NCI-H187 (cell line): Measurements from ENCODE around the gene IPO8.
"Not testable (repeated sequence)": the region's sequence is repeated elsewhere in the genome, so short reads cannot be mapped to it uniquely, and the experiment has no call there.

Experiments used
- DNase-seq, 2 experiments: peaks; one replicate each; lab custom pipeline; 2025; lab: John Stamatoyannopoulos, UW

The IPO8 gene

DNA sequence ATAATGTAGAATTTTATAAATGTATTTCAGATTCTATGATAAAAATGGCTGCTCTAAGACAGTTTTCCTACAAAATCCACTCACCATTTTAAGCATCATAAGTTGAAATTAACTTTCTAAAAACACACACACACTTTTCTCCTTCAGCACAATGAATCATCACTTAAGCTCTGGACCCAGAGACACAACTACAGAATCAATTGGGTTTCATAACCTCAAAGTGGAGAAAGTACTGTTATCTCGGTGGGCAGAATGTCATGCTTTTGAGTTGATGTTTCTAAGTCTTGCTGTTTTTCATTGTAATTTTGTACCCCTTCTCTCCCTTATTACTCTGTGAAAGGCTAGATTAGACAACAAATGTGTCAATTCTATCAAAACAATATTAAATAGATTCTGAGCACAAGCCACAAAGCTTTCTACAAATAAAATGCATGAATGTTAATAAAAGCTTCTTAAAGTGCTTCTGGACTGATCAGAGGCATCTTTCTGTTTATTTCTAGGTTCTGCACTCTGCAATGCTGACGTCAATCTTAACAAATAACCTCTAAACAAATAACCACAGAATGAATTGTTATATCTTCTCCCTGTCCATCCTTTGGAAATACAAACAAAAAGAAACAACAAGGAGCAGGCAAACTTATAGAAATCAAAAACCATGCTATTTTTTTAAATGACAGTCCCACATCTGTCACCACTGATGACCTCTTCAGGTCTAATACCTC, 8.2 kb downstream of the IPO8 start:
- DNase-seq, result no peak

DNA sequence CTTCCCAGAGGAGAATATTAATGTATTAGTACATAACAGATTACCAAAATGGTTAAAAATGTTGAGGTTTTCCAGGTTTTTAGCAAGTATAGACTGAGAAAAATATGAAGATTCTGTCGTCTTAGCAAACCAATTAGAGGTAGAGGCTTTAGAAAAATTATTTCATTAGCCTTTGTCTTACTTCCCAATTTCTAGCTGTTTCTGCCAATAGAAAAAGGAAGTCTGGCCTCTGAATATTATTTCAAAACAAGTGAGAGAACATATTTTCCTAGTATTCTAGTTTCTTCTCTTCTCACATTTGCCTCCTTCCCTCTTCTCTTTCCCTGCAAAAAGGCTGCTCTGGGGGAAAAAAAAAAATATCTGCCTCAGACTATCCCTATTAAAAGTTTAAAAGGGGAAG, 16.4 kb downstream of the IPO8 start:
- no peak for DNase-seq

DNA sequence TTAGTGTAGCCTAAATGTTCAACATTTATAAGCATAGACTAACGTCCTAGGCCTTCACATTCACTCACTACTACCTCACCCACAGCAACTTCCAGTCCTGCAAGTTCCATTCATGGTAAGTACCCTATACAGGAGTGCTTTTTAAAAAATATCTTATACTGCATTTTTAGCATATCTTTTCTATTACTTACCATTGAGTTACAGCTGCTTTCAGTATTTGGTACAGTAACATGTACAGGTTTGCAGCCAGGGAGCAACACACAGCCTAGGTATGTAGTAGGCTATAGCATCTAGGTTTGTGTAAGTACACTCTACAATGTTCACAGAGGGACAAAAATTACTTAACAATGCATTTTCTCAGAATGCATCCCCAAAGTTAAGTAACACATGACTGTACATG, 17.4 kb downstream of the IPO8 start:
- no peak for DNase-seq

DNA sequence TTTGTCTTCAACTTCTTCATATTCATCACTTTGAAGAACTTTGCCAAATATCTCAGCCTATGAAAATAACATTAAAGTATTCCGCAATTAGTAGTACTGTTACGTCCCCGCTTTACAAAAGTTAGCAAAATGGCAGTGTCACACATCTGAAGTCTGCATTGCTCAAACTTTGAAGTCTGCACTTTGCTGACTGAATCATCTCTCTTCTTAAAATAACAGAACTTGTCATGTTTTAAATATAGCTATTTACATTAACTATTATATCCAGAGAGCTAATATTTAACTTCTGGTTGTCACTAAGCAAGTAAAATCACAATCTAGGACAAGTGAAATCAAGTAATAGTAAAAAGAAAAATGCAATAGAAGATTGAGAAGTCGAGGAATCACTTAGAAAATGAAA, 34.5 kb downstream of the IPO8 start:
- no peak for DNase-seq

DNA sequence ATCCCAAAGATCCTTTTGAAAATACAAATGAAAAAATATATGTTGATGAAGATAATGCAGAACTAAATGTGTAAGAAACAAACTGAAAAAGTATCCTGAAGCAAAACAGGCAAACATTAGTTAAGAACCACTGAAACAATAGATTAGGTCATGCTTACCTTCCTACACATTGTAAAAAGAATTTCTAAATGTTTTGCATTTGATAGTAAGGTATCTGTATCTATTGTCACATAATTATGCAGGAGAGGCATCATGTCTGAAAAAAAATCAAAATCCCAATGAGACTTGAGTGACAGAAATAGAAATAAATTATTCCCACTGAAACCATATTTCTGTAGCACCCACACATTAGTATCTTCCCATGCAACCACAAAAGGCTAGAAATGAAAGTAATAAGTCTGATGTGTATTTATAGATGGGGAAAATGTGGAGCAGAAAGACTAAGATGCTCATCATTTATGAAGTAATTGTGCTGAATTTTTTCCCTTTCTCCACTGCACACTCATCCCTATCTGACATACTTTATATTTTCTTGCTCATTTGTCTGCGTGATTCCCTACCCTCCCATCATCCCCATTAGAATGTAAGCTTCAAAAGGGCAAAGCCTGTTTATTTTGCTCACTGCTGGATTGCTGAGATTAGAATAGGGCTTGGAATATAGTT, 43.5 kb downstream of the IPO8 start:
- no peak for DNase-seq

DNA sequence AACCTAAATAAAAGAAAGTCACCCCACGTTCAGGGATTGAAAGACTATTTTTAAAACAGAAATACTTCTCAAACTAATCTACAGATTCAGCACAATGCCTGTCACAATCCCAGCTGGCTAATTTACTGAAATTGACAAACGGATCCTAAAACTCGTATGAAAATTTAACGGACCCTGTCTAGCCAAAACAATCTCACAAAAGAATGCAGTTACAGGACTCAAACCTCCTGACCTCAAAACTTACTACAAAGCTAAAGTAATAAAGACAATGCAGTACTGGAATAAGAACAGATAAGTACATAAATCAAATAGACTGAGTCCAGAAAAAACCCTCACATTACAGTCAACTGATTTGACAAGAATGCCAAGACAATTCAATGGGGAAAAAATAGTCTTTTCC, 48.8 kb downstream of the IPO8 start:
- DNase-seq, result no peak

DNA sequence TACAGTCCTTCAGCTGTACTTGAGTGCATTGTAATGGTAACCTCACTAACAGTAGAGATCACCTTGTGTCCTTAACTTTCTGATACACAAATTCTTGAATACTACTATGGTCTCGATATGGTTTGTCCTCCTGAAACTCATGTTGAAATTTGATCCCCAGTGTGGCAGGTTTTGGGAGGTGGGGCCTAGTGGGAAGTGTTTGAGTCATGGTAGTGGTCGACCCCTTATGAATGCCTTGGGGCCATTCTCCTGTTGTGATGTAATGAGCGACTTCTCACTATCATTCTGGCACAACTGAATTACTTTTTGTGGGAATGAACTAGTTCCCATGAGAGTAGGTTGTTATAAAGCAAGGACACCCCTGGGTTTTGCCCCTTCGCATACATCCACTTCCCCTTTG, 52.3 kb downstream of the IPO8 start:
- DNase-seq, result no peak

DNA sequence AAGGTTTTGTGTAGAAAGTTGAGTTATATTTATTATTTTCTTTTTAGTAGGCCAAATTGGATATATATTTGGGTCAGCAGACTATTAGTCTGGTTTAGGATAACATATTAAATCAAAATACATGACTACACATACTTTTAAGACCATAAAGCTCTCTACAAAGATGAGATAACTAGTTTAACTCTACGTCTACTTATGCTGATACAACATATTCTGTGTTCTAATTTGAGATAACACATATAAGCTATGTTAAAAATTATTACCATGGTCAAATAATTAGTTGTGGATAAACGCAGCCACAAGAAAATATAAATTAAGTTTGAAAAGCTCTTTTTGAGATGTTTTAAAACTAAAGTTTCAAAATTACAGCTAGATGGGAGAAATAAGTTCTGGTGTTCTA, 55.3 kb downstream of the IPO8 start:
- DNase-seq, result no peak

DNA sequence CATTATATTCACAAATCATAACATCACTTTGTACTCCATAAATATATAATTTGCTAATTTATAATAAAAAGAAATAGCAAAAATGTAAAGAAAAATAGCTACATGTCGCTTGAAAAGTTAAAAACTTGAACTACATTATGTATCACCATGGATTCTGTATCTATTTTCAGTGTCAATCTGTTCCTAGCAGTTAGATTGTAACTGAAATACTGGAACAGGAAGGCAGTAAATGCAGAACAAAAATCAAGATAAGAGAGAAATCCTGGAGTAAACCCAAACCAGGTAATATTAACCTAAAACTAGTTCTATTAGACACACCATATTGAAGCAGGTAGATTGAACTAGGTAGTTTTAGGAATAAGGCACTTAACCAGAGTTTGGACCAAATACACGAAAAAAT, 60.3 kb downstream of the IPO8 start:
- DNase-seq, result no peak

DNA sequence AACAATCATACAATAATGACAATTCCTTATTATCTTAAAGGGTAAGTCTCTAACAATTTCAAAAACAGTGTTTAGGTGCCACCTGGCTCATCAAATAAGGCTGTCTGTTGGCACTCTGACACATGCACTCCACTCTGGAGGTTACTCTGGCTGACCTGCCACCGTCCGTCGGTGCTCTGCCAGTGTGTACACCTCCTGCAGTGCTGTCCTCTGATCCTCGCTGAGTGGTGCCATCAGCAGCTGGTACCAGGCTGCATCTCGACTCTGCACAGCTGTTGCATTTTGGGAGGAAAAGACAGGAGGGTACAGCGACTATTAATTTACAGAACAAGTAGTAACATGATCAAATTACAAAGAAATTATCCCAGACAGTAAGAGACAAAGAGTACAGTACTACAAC, 63.9 kb downstream of the IPO8 start:
- DNase-seq, result no peak

DNA sequence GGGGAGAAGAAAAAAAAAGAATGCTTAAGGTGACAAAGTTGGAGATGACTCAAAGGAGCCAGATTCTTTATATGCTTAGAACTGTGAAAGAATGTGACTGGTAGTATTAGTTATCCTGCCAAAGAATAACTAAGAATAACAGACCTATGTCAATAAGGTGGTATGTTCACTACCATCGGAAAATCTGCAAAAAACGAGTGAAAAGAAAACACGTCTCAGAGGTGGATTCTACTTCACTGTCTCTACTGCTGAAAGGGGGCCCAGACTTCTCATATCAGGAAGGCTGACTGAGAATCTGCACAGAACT, 64.7 kb downstream of the IPO8 start:
- no peak for DNase-seq

DNA sequence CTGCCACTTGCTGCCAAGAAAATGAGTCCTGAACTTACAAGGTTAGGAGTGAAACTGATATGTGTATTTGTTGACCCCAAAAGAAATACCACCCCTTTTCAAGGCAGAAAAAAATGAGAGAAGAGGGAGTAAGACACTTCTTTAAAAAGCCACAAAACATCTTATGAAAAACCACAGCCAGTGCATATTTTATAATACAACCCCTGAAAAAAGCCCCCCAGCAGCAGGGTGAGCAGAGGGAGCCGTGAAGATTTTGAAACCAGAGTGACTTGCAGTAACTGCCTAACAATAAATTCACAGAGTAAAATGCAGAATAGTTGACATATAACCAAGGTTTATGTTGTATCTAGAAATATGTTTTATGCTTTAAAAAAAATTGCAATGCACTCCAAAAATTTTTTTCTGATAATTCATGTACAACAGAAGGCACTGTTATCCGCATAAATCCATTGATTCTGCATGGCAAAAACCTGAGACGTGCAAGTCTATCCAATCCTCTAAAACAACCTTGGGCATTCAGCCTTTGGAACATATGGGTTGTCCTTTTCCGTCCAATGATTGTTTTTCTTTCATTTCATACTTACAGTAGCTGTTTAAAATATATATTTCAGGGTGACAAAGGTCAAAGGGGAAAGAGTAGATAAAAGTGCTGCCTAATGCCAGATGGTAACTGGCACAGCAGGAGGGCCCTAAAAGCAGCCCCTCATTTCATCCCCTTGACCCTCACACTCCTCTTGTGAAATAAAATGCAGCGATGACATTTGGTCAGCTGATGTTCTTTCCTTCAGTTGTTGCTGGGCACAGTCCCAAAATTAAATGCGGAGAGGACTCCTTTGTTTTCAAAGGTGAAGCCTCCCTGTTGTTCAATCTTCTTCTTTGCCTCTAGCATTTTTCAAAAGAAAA, 65.3 kb downstream of the IPO8 start:
- DNase-seq, result no peak

DNA sequence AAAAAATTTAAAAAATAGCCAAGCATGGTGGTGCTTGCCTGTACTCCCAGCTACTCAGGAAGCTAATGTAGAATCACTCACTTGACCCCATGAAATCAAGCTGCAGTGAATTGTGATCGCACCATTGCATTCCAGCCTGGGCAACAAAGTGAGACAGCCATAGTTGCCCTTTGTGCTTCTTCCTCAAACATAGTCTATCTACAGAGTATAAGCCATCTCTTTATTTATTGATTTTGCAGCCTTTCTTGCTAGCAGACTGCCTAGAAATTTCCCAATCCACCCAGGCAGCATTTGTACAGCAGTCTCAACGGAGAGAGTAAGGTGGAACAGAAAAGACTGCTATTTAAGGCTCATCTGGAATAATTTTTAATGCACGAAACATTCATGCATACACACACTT, 68.8 kb downstream of the IPO8 start:
- DNase-seq, result no peak

DNA sequence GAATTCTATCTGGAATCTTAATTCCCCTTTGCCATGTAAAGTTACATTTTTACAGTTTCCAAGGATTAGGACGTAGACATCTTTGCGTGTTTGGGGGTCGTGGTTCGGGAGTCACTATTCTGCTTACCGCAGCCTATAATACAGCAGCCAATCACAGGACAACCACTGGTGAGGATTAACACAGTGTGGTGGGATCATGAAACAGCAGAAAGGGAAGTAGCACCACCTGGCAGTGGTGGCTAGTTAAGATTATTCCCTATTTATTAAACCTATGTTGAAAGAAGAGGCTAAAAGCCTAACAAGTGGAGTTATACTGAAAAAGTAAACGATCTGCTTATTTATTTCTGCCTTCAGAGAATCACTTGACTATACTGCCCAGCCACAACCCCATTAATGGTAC, 71.7 kb downstream of the IPO8 start:
- DNase-seq, result no peak

DNA sequence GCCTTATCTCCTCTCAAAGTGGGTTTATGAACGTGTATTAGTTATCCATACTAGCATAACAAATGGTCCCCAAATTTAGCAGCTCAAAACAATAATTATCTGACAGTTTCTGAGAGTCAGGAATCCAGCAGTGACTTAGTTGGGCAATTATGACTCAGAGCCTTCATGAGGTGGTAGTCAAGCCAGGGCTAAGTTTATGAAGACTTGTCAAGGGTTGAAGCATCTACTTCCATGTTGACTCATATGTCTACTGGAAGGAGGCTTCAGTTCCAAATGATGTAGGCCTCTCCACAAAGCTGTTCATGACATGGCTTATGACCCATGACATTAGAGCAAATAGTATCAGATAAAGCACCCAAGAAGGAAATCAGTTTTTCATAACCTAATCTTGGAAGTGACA, 73.2 kb downstream of the IPO8 start:
- no peak for DNase-seq

DNA sequence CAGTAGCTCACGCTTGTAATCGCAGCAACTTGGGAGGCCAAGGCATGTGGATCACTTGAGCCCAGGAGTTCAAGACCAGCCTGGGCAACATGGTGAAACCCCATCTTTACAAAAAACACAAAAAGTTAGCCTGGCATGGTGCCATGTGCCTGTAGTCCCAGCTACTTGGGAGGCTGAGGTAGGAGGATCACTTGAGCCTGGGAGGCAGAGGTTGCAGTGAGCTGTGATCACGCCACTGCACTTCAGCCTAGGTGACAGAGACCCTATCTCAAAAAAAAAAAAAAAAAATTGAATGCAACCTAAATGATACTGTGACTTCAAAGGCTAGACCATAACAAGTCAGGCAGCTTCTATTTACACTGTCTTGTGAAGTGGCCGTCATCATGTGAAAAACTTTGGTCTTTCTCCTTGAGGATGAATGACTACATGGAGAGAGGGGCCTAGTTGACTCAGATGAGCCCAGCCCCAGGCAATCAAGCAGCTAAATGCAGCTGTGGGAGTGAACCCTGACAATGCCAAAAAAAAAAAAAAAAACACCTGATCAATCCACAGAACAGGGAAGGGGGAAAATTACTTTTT, 73.9 kb downstream of the IPO8 start:
- not testable (repeated sequence) for DNase-seq

DNA sequence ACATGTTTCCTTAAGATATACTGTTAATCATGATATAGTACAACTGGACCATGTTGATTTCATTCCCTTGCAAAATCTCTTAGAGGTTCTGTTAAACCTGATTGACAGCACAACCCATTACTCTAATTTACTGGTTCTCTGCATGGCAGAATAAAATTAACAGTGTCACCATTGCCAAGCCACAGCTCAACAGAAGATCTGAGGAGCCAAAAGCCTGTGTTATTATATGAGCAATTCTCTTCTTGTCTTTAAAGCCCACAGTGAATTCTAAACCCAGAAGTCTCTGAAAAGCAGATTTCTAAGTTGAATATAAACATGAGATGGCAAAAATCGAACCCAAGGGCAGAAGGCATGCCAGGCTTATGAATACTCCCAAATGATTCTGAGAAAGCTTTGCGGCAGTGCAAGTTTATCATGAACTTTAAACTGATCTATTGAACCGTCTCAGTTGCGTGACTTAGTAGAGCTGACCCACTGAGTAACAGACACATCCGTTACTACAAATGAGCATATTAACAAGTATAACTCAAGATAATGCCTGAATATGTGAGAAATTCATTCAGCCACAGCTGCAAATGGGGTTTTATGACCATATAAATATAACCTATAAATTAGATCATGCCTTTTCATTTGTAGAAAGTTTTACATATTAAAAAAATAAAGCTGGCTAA, 78.2 kb downstream of the IPO8 start:
- no peak for DNase-seq

DNA sequence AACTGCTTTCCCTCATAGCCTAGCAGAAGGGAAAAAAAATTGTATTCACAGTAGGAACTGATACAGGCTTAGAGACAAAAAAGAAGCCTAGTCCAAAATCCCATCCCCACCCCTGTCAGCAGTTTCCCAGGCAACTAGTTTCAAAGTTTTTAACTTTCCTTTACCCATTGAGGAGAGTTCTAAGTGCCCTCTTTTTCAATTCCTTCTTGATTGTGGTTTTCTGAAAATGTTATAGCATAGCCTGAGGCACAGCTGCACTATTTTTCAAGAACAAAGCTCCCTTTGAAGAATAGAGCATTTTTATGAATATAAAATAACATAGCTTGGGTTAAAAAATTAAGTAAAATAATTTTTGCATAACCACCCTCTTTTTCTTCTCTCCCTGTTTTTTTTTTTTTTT, 81.6 kb downstream of the IPO8 start:
- DNase-seq, result no peak

DNA sequence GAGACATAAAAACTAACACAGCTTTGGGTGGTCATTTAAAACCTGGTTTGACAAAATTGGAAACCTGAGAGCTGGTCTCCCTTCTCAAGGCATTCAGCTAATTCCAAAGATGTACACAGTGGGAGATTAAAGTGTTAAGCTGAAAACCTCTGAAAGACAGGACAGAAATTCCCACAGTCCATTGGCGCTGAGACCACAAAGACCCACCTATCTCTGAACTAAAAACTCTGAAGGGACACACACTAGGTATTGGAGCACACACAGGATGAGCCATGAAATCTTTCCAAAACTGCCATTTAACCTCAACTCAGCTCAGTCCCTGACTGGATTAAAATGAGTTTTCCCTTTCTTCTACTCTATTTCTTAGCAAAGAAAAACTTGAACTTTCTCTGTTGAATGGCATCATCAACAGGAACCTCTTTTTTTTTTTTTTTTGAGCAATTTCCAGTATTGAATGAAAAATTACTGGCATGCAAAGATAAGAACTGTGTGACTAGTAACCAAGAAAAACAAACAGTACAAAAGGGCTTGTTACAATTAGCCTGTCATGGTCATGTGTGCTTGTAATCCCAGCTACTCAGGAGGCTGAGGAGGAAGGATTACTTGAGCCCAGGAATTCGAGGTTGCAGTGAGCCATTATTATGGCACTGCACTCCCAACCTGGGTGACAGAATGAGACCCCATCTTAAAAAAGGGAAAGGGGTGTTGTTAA, 82.4 kb downstream of the IPO8 start:
- no peak for DNase-seq

DNA sequence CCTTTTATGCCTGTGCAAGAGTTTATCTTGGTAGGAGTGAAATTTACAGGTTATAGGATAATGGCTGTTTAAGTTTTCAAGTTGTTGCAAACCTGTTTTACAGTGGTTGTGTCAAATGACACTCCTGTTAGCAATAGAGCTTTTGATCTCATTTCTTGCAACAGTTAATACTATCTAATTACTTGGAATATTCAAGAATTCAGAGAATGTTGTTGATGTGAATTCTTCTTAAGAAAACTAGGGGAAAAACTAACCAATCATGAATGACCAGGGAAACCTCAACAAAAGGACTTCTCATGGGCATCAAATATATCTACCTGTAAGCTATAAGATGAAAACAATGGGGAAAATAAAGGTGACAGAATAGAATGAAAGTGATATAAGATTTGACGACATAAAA, 85.0 kb downstream of the IPO8 start:
- DNase-seq, result no peak

DNA sequence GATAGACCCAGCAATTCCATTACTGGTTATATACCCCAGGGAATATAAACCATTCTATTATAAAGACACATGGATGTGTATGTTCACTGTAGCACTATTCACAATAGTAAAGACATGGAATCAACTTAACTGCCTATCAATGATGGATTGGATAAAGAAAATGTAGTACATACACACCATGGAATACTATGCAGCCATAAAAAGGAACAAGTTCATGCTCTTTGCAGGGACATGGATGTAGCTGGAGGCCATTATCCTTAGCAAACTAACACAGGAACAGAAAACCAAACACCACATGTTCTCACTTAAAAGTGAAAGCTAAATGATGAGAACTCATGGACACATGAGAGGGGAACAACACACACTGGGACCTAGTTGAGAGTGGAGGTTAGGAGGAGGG, 85.8 kb downstream of the IPO8 start:
- not testable (repeated sequence) for DNase-seq

DNA sequence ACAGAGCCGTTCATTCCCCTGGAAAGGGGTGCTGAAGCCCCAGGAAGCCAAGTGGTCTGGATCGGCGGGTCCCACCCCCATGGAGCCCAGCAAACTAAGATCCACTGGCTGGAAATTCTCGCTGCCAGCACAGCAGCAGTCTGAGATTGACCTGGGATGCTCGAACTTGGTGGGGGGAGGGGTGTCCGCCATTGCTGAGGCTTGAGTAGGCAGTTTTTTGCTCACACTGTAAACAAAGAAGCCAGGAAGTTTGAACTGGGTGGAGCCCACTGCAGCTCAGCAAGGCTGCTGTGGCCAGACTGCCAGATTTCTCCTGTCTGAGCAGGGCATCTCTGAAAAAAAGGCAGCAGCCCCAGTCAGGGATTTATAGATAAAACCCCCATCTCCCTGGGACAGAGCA, 91.4 kb downstream of the IPO8 start:
- not testable (repeated sequence) for DNase-seq
